ENCODE measurements around the gene FHOD1. TPM values are rescaled to one million over a fixed set of nuclear protein-coding genes. Genes with fewer than 3 reads are reported as not detected.

The FHOD1 gene
- total and polyA plus RNA-seq, 9 of the 15 experiments (the other 6 are each of a cell fraction or from before 2014, with no cell fraction given): 18.7 to 126 (median 32.3) TPM

GRCh38 chr16:67291461-67291860 is 44.2 kb upstream of the FHOD1 start:
- POLR2A ChIA-PET: no interaction called here
- intact Hi-C loops (cut with micrococcal nuclease): no loop called here

More at GRCh38 chr16:67291461-67291860, 44.2 kb upstream of the FHOD1 start:
- no TSS peak for BruUV-seq (replicated peaks)
- Histone ChIP-seq H3K4me1 (replicated peaks in 1 of 2; ENCODE audit: control insufficient read depth in 2 of 2, insufficient read depth in 2 of 2, low read length in 2 of 2) (peaks cover 0 to 4% of the 10 kb centered on the region in 2 experiments; a peak in 1 of 5 replicates), H3K9me1 (ENCODE audit: control insufficient read depth, insufficient read depth, low read length) (peaks cover 4% of the 10 kb centered on the region), H3K79me2 (ENCODE audit: control insufficient read depth, insufficient read depth, low read length) (no peaks in the 10 kb centered on the region), H3K4me2 (ENCODE audit: insufficient read depth, low read length) (no peak overlapping the region), H4K20me1 (replicated peaks; ENCODE audit: control insufficient read depth, insufficient read depth, low read length) (no peaks in the 10 kb centered on the region), H3K4me3 (no peak overlapping the region), H2AFZ (ENCODE audit: low read depth, low read length) (no peak overlapping the region), H3K9ac (ENCODE audit: insufficient read depth in 1 of 2, low read depth in 2 of 2, low read length in 2 of 2) (no peak overlapping the region; a peak in 1 of 4 replicates), H3K9me3 (replicated peaks; ENCODE audit: control insufficient read depth, insufficient read depth, low read depth, low read length) (no peaks in the 10 kb centered on the region), H3K27ac (ENCODE audit: extremely low read depth, low read depth, low read length) (no peak overlapping the region), H3K36me3 (ENCODE audit: control insufficient read depth, insufficient read depth, low read length) (peaks cover 5% of the 10 kb centered on the region; the same call in 2 of the 3 replicates), H3K27me3 (ENCODE audit: control insufficient read depth in 2 of 2, insufficient read depth in 2 of 2, low read length in 2 of 2) (peaks cover 8 to 26% of the 10 kb centered on the region in 2 experiments; a peak in 3 of 5 replicates)
- DNase-seq (ENCODE audit: extremely low read depth in 1 of 4, low spot score in 3 of 4) (no peak), FAIRE-seq (no peak), ATAC-seq (no peak)
- CTCF ChIA-PET (ENCODE audit: low intra/inter-chr PET ratio): no interaction called here
- TF ChIP-seq DACH1 (IDR thresholded peaks at IDR 0.05; ENCODE audit: partially characterized antibody): no peak
- no peak for TF ChIP-seq BRF2 (IDR thresholded peaks at IDR 0.05; ENCODE audit: borderline replicate concordance, insufficient read depth, insufficient read length)
- TF ChIP-seq SNRNP70 (optimal IDR thresholded peaks at IDR 0.05; ENCODE audit: low read depth, low read length): no peak
- no peak for TF ChIP-seq PKNOX1 (IDR thresholded peaks at IDR 0.05)
- TF ChIP-seq RB1 (IDR thresholded peaks at IDR 0.05; ENCODE audit: low read depth): no peak
- WGBS (ENCODE audit: insufficient coverage, low coverage, missing lambda C conversion rate): 10% methylated on average over 4 of the region's 7 CpGs
- in situ Hi-C loops (cut with MboI): no loop called here

Measured in K562 (cell line).